Duodenal mucosa (tissue), 2 donors: ENCODE data around the gene HOXB2.

ENCODE experiments used
- H3K27ac ChIP-seq: one replicate; pipeline ENCODE4 v1.7.0; 2013; ENCODE audit warnings: low read depth, low read length
- H3K27me3 ChIP-seq, 2 donors: one replicate each; pipeline ENCODE4 v1.7.0; 2013; ENCODE audit warnings: low read length in 2 of 2, control low read depth in 1 of 2; ENCODE audit not compliant: insufficient read depth in 2 of 2, control insufficient read depth in 1 of 2
- H3K36me3 ChIP-seq, 2 donors: one replicate each; pipeline ENCODE4 v1.7.0; 2013; ENCODE audit warnings: low read length in 2 of 2, control low read depth in 1 of 2; ENCODE audit not compliant: insufficient read depth in 2 of 2, control insufficient read depth in 1 of 2
- H3K4me1 ChIP-seq, 2 donors: one replicate each; pipeline ENCODE4 v1.7.0; 2013; ENCODE audit warnings: low read length in 2 of 2, control low read depth in 1 of 2; ENCODE audit not compliant: insufficient read depth in 2 of 2, control insufficient read depth in 1 of 2
- H3K4me3 ChIP-seq, 2 donors: one replicate each; pipeline ENCODE4 v1.7.0; 2013; ENCODE audit warnings: low read length in 2 of 2, low read depth in 1 of 2
- H3K9ac ChIP-seq, 2 donors: one replicate each; pipeline ENCODE4 v1.7.0; 2013; ENCODE audit warnings: low read length in 2 of 2, low read depth in 1 of 2
- H3K9me3 ChIP-seq, 2 donors: one replicate each; pipeline ENCODE4 v1.7.0; 2013; ENCODE audit warnings: low read length in 2 of 2, control low read depth in 1 of 2; ENCODE audit not compliant: control insufficient read depth in 1 of 2

The HOXB2 gene

DNA sequence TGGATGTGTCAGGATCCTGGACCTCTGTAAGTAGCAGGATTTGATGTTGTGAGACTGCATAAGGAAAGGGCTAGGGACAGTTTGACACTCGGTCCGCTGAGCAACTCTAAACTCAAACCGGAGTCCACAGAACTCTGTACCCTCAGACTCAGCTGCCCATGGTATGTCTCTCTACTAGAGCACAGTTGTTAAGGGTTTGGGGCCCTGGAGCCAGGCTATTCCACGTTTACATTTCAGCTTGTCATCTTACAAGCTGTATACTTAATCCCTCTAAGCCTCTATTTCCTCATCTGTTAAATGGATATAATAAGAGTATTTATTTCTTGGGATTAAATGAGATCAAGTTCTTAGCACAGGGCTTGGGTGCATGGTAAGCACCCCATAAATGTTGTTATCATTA lies 42.0 kb downstream of the HOXB2 start:
- Histone ChIP-seq H3K9me3 (no peaks in the 10 kb centered on the region), H3K4me3 (no peak overlapping the region), H3K27me3 (peaks cover 3 to 26% of the 10 kb centered on the region in 2 donors), H3K4me1 (peaks cover 0 to 4% of the 10 kb centered on the region in 2 donors), H3K27ac (no peak overlapping the region), H3K9ac (no peak overlapping the region), H3K36me3 (no peaks in the 10 kb centered on the region)

DNA sequence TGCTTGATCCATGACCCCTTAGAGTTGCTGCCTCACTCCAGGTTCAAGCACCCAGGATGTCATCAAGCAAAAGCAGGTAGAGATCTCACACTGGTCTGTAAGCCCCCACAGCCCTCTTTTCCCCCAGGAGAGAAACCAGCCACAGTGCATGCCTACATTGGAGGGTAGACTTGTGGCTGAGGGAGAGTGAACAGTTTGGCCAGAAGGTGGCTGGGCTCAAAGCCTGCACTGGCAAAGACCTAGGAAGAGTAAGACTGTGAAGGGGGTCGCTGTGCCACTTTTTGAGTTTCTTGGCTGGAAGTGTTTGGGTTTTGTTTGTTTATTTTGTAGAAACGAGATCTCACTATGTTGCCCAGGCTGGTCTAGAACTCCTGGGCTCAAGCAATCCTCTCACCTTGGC lies 42.6 kb downstream of the HOXB2 start:
- Histone ChIP-seq H3K27ac (no peak overlapping the region), H3K27me3 (peaks cover 3 to 27% of the 10 kb centered on the region in 2 donors), H3K9me3 (no peaks in the 10 kb centered on the region), H3K4me3 (no peak overlapping the region), H3K9ac (no peak overlapping the region), H3K4me1 (peaks cover 0 to 4% of the 10 kb centered on the region in 2 donors), H3K36me3 (no peaks in the 10 kb centered on the region)

DNA sequence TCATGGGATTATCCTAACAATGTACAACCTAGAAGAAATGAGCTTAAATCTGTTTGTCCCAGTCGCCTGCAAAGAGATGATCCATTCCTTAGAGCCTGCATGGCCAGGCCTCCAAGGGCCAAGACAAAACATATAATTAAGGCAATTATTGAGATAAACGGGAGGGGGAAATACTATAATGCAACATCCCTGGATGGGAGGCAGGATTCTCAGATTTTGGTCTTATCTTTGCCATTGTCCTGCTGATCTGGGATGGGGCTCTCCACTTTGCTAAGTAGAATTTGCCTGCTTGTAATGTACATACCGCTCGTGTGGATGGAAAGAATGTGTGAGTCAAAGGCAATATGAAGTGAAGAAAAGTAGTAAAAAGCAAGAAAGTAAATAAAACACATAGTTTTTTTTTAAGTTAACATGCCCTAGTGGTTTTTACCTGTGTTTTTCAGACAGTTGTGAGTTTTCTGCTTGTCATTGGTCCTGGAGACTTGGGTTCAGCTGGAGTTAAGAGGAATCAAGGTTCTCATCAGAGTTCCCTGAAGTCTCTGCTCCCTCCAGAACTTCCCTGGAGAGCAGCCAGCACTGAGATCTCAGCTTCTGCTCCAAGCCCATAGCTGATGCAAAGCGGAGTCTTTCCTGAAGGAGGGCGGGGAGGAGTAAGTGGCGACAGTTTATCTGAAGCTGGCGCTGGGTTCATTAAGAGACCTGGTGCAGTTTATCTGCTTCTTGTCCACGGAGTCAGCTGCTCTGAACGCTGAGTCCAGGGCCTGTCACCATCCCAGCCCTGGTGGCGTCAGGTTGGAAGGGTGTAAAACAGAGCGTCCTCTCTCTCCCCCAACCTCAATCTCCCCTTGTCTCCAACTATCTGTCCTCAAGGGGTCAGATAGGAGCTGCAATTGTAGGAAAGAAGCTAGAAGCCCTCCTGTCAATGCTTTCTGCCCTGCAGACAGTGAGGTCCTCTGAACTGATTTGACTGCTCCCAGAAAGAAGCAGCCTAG lies 44.2 kb downstream of the HOXB2 start:
- H3K4me3 ChIP-seq: no peak overlapping the region
- no peaks in the 10 kb centered on the region for H3K9me3 ChIP-seq
- no peak overlapping the region for H3K9ac ChIP-seq
- H3K4me1 ChIP-seq: peaks cover 0 to 4% of the 10 kb centered on the region in 2 donors
- H3K27me3 ChIP-seq: peaks cover 0 to 27% of the 10 kb centered on the region in 2 donors
- H3K36me3 ChIP-seq: no peaks in the 10 kb centered on the region
- no peak overlapping the region for H3K27ac ChIP-seq

DNA sequence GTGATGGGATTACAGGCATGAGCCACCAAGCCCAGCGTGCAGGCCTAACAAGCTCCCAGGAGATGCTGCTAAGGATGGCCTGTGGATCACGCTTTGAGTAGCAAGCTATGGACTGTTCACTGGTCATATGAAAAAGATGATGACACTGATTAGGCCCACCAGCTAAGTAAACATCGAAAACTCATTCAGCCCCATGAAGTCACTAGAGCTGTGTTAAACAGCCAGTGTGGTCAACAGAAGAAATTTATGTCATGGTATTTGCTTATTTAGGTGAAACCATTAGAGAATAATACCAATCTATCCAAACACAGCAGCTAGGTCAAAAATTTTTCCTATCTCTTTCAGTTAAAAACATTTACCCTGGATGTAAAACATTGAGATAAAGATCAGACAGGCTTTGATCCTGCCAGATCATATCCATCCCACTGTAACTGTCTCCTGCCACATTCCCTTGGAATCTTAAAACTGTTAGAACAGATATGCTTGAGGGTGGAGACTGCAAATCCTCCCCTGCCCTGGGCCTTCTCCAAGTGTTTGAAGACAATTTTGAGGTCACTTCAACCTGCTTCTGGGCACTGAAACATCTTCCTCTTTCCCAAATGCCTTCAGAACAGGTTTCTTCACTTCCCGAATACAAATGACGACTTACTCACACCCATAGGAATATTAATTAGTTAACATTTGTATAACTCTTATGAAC lies 45.0 kb downstream of the HOXB2 start:
- Histone ChIP-seq H3K9ac (no peak overlapping the region), H3K27me3 (peaks cover 0 to 27% of the 10 kb centered on the region in 2 donors), H3K27ac (no peak overlapping the region), H3K4me3 (no peak overlapping the region), H3K36me3 (no peaks in the 10 kb centered on the region), H3K4me1 (peaks cover 0 to 4% of the 10 kb centered on the region in 2 donors), H3K9me3 (no peaks in the 10 kb centered on the region)

DNA sequence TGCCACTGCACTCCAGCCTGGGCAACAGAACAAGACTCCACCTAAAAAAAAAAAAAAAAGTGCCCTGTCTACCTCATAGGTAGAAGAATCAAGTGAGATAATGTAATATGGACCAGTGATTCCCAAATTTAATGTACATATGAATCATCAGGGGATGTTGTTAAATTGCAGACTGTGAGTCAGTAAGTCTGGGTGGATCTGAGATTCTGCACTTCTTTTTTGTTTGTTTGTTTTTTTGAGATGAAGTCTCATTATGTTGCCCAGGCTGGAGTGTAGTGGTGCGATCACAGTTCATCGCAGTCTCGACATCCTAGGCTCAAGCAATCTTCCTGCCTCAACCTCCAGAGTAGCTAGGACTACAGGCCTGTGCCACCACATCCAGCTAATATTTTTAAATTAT lies 45.7 kb downstream of the HOXB2 start:
- Histone ChIP-seq H3K27me3 (peaks cover 1 to 30% of the 10 kb centered on the region in 2 donors), H3K27ac (no peak overlapping the region)

DNA sequence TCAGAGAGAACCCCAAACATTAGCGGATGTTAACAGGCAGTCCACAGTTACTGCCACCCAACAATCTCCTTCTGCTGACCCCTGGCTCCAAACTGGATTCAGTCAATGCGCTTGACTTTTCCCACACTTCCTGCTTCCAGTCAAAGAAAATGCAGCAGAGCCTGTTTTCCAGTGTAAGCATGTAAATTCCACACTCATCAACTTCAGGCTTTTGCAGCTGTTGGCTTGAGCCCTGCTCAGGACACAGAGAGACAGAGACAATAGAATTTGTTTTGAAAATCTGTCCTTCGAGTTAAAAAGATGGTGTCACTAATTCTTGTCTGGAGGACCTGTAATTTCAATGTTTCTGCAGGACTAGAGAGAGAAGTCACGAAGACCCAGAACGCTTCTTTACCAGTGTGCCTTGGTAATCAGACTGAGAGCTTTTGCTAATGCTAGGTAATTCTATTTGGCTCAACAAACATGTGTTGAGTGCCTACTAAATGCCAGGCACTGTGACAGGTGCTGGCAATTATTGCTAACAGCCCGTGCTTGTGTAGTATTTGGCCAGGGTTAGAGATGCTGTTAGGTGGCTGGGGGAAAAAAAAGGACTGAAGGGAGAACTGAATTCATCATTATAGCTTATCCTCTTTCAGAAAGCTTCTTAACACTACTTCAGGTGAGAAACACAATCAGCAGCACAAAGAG lies 46.6 kb downstream of the HOXB2 start:
- Histone ChIP-seq H3K36me3 (no peaks in the 10 kb centered on the region), H3K27ac (no peak overlapping the region), H3K4me1 (peaks cover 0 to 4% of the 10 kb centered on the region in 2 donors), H3K9me3 (no peaks in the 10 kb centered on the region), H3K4me3 (no peak overlapping the region), H3K9ac (no peak overlapping the region), H3K27me3 (peaks cover 7 to 33% of the 10 kb centered on the region in 2 donors)

More for the DNA sequence above, 45.7 kb downstream of the HOXB2 start:
- H3K4me3 ChIP-seq: no peak overlapping the region
- H3K36me3 ChIP-seq: no peaks in the 10 kb centered on the region
- no peak overlapping the region for H3K9ac ChIP-seq
- peaks cover 0 to 4% of the 10 kb centered on the region in 2 donors for H3K4me1 ChIP-seq
- H3K9me3 ChIP-seq: no peaks in the 10 kb centered on the region

DNA sequence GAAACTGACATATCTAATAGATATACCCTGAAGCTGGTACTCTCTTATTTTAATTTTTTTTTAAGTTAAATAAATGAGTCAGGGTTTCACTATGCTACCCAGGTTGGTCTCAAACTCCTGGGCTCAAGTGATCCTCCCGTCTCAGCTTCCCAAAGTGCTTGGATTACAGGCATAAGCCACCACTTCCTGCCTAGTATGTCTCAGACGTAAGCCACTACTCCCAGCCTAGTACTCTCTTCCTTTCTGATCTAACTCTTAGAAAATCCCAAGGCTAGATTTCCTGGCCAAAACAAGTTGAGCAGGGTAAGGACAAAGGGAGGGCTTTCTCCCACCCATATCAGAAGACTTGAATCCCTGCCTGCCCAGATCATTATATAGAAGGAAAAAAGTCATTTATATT lies 47.8 kb downstream of the HOXB2 start:
- H3K27me3 ChIP-seq: peaks cover 13 to 39% of the 10 kb centered on the region in 2 donors
- H3K4me3 ChIP-seq: no peak overlapping the region
- H3K27ac ChIP-seq: no peak overlapping the region
- H3K4me1 ChIP-seq: peaks cover 7 to 9% of the 10 kb centered on the region in 2 donors
- no peaks in the 10 kb centered on the region for H3K9me3 ChIP-seq
- no peaks in the 10 kb centered on the region for H3K36me3 ChIP-seq
- no peak overlapping the region for H3K9ac ChIP-seq

DNA sequence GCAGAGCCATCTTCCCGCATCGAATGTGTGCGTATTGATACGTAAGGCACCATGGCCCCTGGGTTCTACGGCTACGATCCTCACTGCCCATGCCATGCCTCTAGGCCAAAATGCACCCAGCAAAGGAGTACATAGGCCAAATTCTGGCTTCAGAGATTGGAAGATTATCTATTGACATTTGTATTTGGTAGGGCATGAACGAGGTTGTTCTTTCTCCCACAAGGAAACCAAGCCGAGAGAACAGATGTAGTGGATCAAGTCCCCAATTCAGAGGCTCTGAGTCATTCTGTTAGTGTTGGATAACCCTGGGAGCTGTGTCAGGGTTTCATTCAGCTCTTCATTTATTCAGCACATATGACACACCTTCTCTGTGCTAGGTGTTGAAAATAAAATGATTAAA lies 50.6 kb downstream of the HOXB2 start:
- no peak overlapping the region for H3K4me3 ChIP-seq
- H3K9ac ChIP-seq: no peak overlapping the region
- H3K27ac ChIP-seq: no peak overlapping the region
- peaks cover 5 to 7% of the 10 kb centered on the region in 2 donors for H3K4me1 ChIP-seq
- no peaks in the 10 kb centered on the region for H3K9me3 ChIP-seq
- H3K27me3 ChIP-seq: peaks cover 13 to 31% of the 10 kb centered on the region in 2 donors
- H3K36me3 ChIP-seq: no peaks in the 10 kb centered on the region
